Urinary bladder (tissue), 4 donors: ENCODE measurements around the gene NLN. TPM values are rescaled to one million over a fixed set of nuclear protein-coding genes. Genes with fewer than 3 reads are reported as not detected.
"Not testable (repeated sequence)": the region's sequence is repeated elsewhere in the genome, so short reads cannot be mapped to it uniquely, and the experiment has no call there.

Source experiments
- DNase-seq: peaks from one replicate; pipeline ENCODE4 v3.0.0-alpha.2; 2015; ENCODE audit errors: extremely low spot score
- H3K27ac ChIP-seq: one replicate; pipeline ENCODE4 v1.5.1; 2013; ENCODE audit warnings: low read depth, mild to moderate bottlenecking, moderate library complexity
- H3K36me3 ChIP-seq: one replicate; pipeline ENCODE4 v1.6.1; 2013; ENCODE audit warnings: mild to moderate bottlenecking, moderate library complexity; ENCODE audit not compliant: insufficient read depth
- H3K4me1 ChIP-seq: one replicate; pipeline ENCODE4 v1.6.1; 2013; ENCODE audit warnings: mild to moderate bottlenecking, moderate library complexity; ENCODE audit not compliant: insufficient read depth
- H3K4me3 ChIP-seq: one replicate; pipeline ENCODE4 v1.5.1; 2013; ENCODE audit warnings: low read depth, low read length
- WGBS: extraction: QIAGEN DNeasy Blood & Tissue Kit; methylation state at CpG from one replicate; pipeline ENCODE4 v1.1.7; 2013; 5-methylcytosine and 5-hydroxymethylcytosine counted together
- polyA plus RNA-seq: library from polyadenylated mRNA; stranded (reverse); fragments of 200-250 nt; gene quantifications from one replicate; pipeline ENCODE4 v1.2.3, GENCODE V29; 2013
- total RNA-seq: library from RNA; depleted of rRNA; stranded (reverse); fragments of >200 nt; gene quantifications from one replicate; pipeline ENCODE4 v1.2.3, GENCODE V29; 2014
- donor health status: healthy with polysubstance abuse.
- donor health status: healthy.

Gene NLN
- total and polyA plus RNA-seq, 2 donors, result 4.4 to 16.0 TPM

DNA sequence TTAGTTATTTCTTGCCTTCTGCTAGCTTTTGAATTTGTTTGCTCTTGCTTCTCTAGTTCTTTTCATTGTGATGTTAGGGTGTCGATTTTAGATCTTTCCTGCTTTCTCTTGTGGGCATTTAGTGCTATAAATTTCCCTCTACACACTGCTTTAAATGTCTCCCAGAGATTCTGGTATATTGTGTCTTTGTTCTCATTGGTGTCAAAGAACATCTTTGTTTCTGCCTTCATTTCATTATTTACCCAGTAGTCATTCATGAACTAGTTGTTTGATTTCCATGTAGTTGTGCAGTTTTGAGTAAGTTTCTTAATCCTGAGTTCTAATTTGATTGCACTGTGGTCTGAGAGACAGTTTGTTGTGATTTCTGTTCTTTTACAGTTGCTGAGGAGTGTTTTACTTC lies 127.9 kb downstream of the NLN start:
- not testable (repeated sequence) for H3K36me3 ChIP-seq, H3K4me3 ChIP-seq, H3K27ac ChIP-seq, H3K4me1 ChIP-seq, DNase-seq
- 30% methylated on average over 1 of the region's 1 CpG for WGBS

GRCh38 chr5:65854925-65855324 lies 132.9 kb downstream of the NLN start:
- H3K27ac ChIP-seq, result no peak overlapping the region
- WGBS, result 75% methylated on average over 2 of the region's 2 CpGs
- no peaks in the 10 kb centered on the region for H3K4me1 ChIP-seq
- no peaks in the 10 kb centered on the region for H3K36me3 ChIP-seq
- DNase-seq, result no peak
- H3K4me3 ChIP-seq, result no peak overlapping the region

- DNase-seq, result no peak
- no peak overlapping the region for H3K4me3 ChIP-seq
- no peak overlapping the region for H3K27ac ChIP-seq
- no peaks in the 10 kb centered on the region for H3K4me1 ChIP-seq
- H3K36me3 ChIP-seq, result no peaks in the 10 kb centered on the region
Observed at GRCh38 chr5:65855766-65856315, 133.8 kb downstream of the NLN start.

DNA sequence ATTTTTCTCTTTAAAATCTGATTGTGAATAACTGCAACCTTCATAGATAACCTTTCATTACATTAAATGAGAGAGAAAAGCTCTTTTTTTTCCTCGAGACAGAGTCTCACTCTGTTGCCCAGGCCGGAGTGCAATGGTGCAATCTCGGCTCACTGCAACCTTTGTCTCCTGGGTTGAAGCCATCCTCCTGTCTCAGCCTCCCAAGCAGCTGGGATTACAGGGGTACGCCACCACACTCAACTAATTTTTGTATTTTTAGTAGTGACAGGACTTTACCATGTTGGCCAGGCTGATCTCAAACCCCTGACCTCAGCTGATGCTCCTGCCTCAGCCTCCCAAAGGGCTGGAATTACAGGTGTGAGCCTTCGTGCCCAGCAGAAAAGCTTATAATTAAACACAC lies 134.5 kb downstream of the NLN start:
- no peak overlapping the region for H3K4me3 ChIP-seq
- H3K4me1 ChIP-seq, result no peaks in the 10 kb centered on the region
- no peaks in the 10 kb centered on the region for H3K36me3 ChIP-seq
- 95% methylated on average over 5 of the region's 5 CpGs for WGBS
- DNase-seq, result no peak
- no peak overlapping the region for H3K27ac ChIP-seq

DNA sequence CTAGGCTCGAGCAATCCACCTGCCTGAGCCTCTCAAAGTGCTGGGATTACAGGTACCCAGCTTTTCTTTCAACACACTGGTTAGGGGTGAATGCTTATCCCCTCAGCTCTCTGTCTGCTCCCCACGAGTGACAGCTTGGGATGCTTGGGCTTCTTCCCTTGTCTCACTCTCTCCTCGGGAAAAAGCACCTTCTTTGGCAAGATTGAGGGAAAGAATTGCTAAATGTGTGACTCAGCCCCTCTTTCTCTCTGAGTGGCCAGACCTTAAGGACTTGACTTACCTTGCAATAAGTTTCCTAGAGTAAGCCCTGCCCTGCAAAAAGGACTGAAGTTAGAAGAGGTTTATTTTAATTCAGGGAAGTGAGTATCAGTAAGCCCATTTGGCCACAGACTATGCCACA lies 136.3 kb downstream of the NLN start:
- 68% methylated on average over 3 of the region's 3 CpGs for WGBS
- H3K36me3 ChIP-seq, result no peaks in the 10 kb centered on the region
- no peak for DNase-seq
- H3K4me3 ChIP-seq, result no peak overlapping the region
- no peak overlapping the region for H3K27ac ChIP-seq
- no peaks in the 10 kb centered on the region for H3K4me1 ChIP-seq

DNA sequence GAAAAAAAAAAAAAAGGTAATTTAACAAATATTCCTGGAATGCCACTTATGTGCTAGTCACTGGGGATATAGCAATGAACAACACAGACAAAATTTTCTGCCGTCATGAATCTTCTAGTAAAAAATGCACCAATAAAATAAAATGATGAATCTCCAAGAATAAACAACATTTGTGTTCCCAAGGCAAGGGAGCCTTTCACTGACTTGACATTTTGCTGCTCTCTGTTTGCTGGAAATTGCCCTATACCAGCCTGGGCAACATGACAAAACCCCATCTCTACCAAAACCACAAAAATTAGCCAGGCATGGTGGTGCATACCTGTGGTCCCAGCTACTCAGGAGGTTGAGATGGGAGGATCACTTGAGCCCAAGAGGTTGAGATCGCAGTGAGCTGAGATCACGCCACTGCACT lies 139.8 kb downstream of the NLN start:
- DNase-seq, result no peak
- H3K27ac ChIP-seq, result no peak overlapping the region
- no peaks in the 10 kb centered on the region for H3K4me1 ChIP-seq
- no peak overlapping the region for H3K4me3 ChIP-seq
- 71% methylated on average over 3 of the region's 3 CpGs for WGBS
- no peaks in the 10 kb centered on the region for H3K36me3 ChIP-seq

- Histone ChIP-seq H3K4me1 (no peaks in the 10 kb centered on the region), H3K4me3 (no peak overlapping the region), H3K27ac (no peak overlapping the region), H3K36me3 (no peaks in the 10 kb centered on the region)
- DNase-seq, result no peak
Observed at GRCh38 chr5:65862384-65862783, 140.4 kb downstream of the NLN start.

- Histone ChIP-seq H3K36me3 (no peaks in the 10 kb centered on the region), H3K4me1 (no peaks in the 10 kb centered on the region), H3K27ac (no peak overlapping the region), H3K4me3 (no peak overlapping the region)
- DNase-seq, result no peak
- WGBS, result 92% methylated on average over 2 of the region's 2 CpGs
Observed at GRCh38 chr5:65863747-65864146, 141.7 kb downstream of the NLN start.

DNA sequence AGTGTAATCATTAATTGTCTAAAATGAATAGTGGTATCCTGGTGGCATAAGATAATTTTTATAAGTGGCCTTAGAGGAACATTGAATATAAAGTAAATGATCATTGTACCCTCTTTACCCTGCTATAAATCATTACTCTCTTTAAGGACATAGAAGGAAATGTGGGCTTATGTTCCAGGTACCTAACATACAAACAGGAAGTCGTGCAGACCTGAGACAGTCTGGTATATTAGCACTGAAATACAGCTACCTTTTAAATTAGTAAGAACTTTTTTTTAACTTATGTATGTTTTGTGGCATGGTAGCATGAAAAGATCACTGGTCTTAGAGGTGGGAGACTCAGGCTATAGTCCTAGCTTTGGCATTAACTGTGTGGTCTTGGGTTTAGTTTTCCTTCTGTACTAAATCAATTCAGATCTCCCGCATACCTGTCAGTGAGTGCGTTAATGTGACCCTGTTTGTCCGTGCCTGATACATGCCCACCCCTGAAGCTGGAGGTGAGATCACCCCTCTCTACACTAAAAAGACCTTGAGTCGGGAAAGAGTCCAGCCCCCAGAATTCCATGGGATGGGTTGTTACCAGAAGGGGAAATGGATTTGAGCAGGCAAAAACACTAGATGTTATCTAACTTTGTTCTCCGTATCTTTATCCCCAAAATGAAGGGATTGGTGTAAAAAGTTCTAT lies 145.0 kb downstream of the NLN start:
- no peak for DNase-seq
- WGBS, result 63% methylated on average over 6 of the region's 6 CpGs

DNA sequence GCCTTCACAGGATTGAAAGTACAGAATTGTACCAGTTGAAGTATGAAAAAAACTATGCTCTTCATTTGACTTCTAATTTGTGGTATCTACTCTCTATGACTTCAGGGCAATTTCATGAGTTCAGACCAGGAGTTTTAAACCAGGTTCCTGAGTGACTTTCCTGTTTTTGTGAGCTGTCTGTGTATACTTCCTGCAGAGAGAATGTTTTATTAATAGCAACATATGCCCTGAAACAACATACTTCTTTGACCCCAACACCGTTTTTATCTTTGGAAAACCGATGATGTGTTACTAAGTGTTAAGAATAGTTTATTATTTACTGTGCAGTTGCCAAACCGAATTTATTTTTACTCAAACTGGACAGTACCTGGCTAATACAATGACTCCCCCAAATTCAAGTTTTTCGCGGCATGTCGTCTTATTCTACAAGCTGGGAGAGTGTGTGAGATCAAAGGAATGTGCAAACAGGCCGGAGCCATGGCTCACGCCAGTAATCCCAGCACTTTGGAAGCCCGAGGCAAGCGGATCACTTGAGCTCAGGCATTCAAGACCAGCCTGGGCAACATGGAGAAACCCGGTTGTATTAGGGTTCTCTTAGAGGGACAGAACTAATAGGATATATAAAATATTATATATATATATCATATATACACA lies 145.7 kb downstream of the NLN start:
- H3K4me1 ChIP-seq, result no peaks in the 10 kb centered on the region
- no peak overlapping the region for H3K27ac ChIP-seq
- WGBS, result 52% methylated on average over 11 of the region's 11 CpGs
- H3K4me3 ChIP-seq, result no peak overlapping the region
- H3K36me3 ChIP-seq, result no peaks in the 10 kb centered on the region
- DNase-seq, result no peak

More for the DNA sequence above, 145.0 kb downstream of the NLN start:
- Histone ChIP-seq H3K36me3 (no peaks in the 10 kb centered on the region), H3K4me1 (no peaks in the 10 kb centered on the region), H3K4me3 (no peak overlapping the region), H3K27ac (no peak overlapping the region)

GRCh38 chr5:65868509-65868908 lies 146.5 kb downstream of the NLN start:
- 72% methylated on average over 3 of the region's 3 CpGs for WGBS
- Histone ChIP-seq H3K4me1 (no peaks in the 10 kb centered on the region), H3K36me3 (no peaks in the 10 kb centered on the region), H3K27ac (no peak overlapping the region), H3K4me3 (no peak overlapping the region)
- DNase-seq, result no peak

DNA sequence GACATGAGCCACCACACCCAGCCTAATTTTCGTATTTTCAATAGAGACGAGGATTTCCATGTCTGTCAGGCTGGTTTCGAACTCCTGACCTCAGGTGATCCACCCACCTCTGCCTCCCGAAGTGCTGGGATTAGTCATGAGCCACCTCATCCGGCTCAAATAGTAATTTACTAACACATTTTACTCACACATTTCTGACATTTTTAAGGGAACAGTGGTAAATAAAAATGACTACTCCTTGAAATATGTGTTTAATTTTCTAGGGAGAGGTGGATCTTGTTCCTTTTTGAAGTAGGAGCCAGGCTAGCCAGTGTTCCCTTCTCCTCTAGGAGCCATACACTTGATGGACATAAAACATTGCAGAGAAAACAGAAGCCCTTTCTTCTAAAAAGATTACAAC lies 149.2 kb downstream of the NLN start:
- Histone ChIP-seq H3K27ac (no peak overlapping the region), H3K4me3 (no peak overlapping the region), H3K36me3 (no peaks in the 10 kb centered on the region), H3K4me1 (no peaks in the 10 kb centered on the region)
- WGBS, result 72% methylated on average over 5 of the region's 5 CpGs
- no peak for DNase-seq

DNA sequence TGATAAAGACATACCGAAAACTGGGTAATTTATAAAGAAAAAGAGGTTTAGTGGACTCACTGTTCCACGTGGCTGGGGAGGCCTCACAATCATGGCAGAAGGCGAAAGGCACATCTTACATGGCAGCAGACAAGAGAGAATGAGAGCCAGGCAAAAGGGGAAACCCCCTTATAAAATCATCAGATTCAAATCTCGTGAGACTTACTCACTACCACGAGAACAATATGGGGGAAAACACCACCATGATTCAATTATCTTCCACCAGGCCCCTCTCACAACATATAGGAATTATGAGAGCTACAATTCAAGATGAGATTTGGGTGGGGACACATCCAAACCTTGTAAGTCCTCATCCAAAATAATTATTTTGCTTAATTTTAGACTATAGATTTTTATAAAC lies 149.8 kb downstream of the NLN start:
- not testable (repeated sequence) for H3K27ac ChIP-seq, H3K4me1 ChIP-seq, H3K4me3 ChIP-seq, DNase-seq, H3K36me3 ChIP-seq
- 86% methylated on average over 5 of the region's 5 CpGs for WGBS

- 85% methylated on average over 3 of the region's 3 CpGs for WGBS
- DNase-seq, result no peak
- no peaks in the 10 kb centered on the region for H3K36me3 ChIP-seq
Observed at GRCh38 chr5:65873181-65873750, 151.3 kb downstream of the NLN start.

More at GRCh38 chr5:65873181-65873750, 151.3 kb downstream of the NLN start:
- no peak overlapping the region for H3K27ac ChIP-seq
- H3K4me1 ChIP-seq, result no peaks in the 10 kb centered on the region
- no peak overlapping the region for H3K4me3 ChIP-seq
